H1 (cell line): ENCODE data around the gene QSOX1.

Source experiments
- CTCF ChIP-seq, 3 experiments: IDR thresholded peaks; 1 replicate in 2 of 3; 2 replicates in 1 of 3; pipeline versions ENCODE4 v1.5.1 to v1.6.1; 2011; ENCODE audit warnings: low read length in 3 of 3, mild to moderate bottlenecking in 3 of 3, inconsistent platforms in 2 of 3, low read depth in 1 of 3, moderate library complexity in 1 of 3; ENCODE audit not compliant: insufficient read depth in 1 of 3; ENCODE audit errors: control extremely low read depth in 1 of 3
- YY1 ChIP-seq: IDR thresholded peaks from 2 replicates; pipeline ENCODE4 v1.6.1; 2011; ENCODE audit warnings: low read depth, mild to moderate bottlenecking, low read length

- no peak for TF ChIP-seq CTCF (IDR thresholded peaks at IDR 0.05; ENCODE audit: control extremely low read depth in 1 of 3, insufficient read depth in 1 of 3, low read depth in 1 of 3, low read length in 3 of 3)
- no peak for TF ChIP-seq YY1
Observed at GRCh38 chr1:180231936-180232335, 77.3 kb downstream of the QSOX1 start.
